ENCODE data around the gene NUDCD3. TPM values are rescaled to one million over a fixed set of nuclear protein-coding genes. Genes with fewer than 3 reads are reported as not detected.

Gene NUDCD3
- polyA plus RNA-seq, 1 donor: 68.3 TPM

- H3K27ac ChIP-seq (ENCODE audit: low read length): peak overlapping the region; percentile 56
- peaks cover 5% of the 10 kb centered on the region for H3K9me3 ChIP-seq (ENCODE audit: control insufficient read depth, low read depth, low read length)
- peaks cover 48% of the 10 kb centered on the region for H3K4me1 ChIP-seq (ENCODE audit: control insufficient read depth, insufficient read depth, low read length)
- peak in 1 of 2 donors; percentile 40 for DNase-seq
- no CpG with 5 or more reads among the region's 7 CpGs for WGBS (ENCODE audit: insufficient coverage, low lambda C conversion rate)
- no peak overlapping the region for H3K4me3 ChIP-seq (ENCODE audit: low read length)
- H3K36me3 ChIP-seq (ENCODE audit: control insufficient read depth, insufficient read depth, low read length): peaks cover 42% of the 10 kb centered on the region
- no peaks in the 10 kb centered on the region for H3K27me3 ChIP-seq (ENCODE audit: control insufficient read depth, insufficient read depth, low read length)
These were observed 44.0 kb upstream of the NUDCD3 start for GRCh38 chr7:44534501-44534900.

GRCh38 chr7:44534087-44534486 is 43.6 kb upstream of the NUDCD3 start:
- peaks cover 39% of the 10 kb centered on the region for H3K36me3 ChIP-seq (ENCODE audit: control insufficient read depth, insufficient read depth, low read length)
- peak overlapping the region; percentile 56 for H3K27ac ChIP-seq (ENCODE audit: low read length)
- no CpG with 5 or more reads among the region's 5 CpGs for WGBS (ENCODE audit: insufficient coverage, low lambda C conversion rate)

GRCh38 chr7:44533301-44534055 is 43.0 kb upstream of the NUDCD3 start:
- H3K9me3 ChIP-seq (ENCODE audit: control insufficient read depth, low read depth, low read length): peaks cover under 1% of the 10 kb centered on the region
- DNase-seq: no peak
- H3K4me3 ChIP-seq (ENCODE audit: low read length): no peak overlapping the region
- H3K4me1 ChIP-seq (ENCODE audit: control insufficient read depth, insufficient read depth, low read length): peaks cover 39% of the 10 kb centered on the region
- WGBS (ENCODE audit: insufficient coverage, low lambda C conversion rate): no CpG with 5 or more reads among the region's 8 CpGs
- H3K36me3 ChIP-seq (ENCODE audit: control insufficient read depth, insufficient read depth, low read length): peaks cover 40% of the 10 kb centered on the region
- H3K27ac ChIP-seq (ENCODE audit: low read length): peak overlapping the region; percentile 56
- no peaks in the 10 kb centered on the region for H3K27me3 ChIP-seq (ENCODE audit: control insufficient read depth, insufficient read depth, low read length)

More at GRCh38 chr7:44534087-44534486, 43.6 kb upstream of the NUDCD3 start:
- Histone ChIP-seq H3K9me3 (ENCODE audit: control insufficient read depth, low read depth, low read length) (peaks cover 3% of the 10 kb centered on the region), H3K4me3 (ENCODE audit: low read length) (no peak overlapping the region), H3K27me3 (ENCODE audit: control insufficient read depth, insufficient read depth, low read length) (no peaks in the 10 kb centered on the region), H3K4me1 (ENCODE audit: control insufficient read depth, insufficient read depth, low read length) (peaks cover 44% of the 10 kb centered on the region)
- DNase-seq: peak in 1 of 2 donors; percentile 43

- peaks cover 7% of the 10 kb centered on the region for H3K9me3 ChIP-seq (ENCODE audit: control insufficient read depth, low read depth, low read length)
- peaks cover 26% of the 10 kb centered on the region for H3K4me1 ChIP-seq (ENCODE audit: control insufficient read depth, insufficient read depth, low read length)
- no CpG with 5 or more reads among the region's 17 CpGs for WGBS (ENCODE audit: insufficient coverage, low lambda C conversion rate)
- H3K4me3 ChIP-seq (ENCODE audit: low read length): no peak overlapping the region
- H3K27ac ChIP-seq (ENCODE audit: low read length): no peak overlapping the region
- DNase-seq: no peak
- peaks cover 50% of the 10 kb centered on the region for H3K36me3 ChIP-seq (ENCODE audit: control insufficient read depth, insufficient read depth, low read length)
- no peaks in the 10 kb centered on the region for H3K27me3 ChIP-seq (ENCODE audit: control insufficient read depth, insufficient read depth, low read length)
These were observed 41.2 kb upstream of the NUDCD3 start for GRCh38 chr7:44531421-44532380.

- peaks cover 12% of the 10 kb centered on the region for H3K9me3 ChIP-seq (ENCODE audit: control insufficient read depth, low read depth, low read length)
- no CpG with 5 or more reads among the region's 10 CpGs for WGBS (ENCODE audit: insufficient coverage, low lambda C conversion rate)
- H3K4me1 ChIP-seq (ENCODE audit: control insufficient read depth, insufficient read depth, low read length): peaks cover 19% of the 10 kb centered on the region
- H3K4me3 ChIP-seq (ENCODE audit: low read length): no peak overlapping the region
- no peaks in the 10 kb centered on the region for H3K27me3 ChIP-seq (ENCODE audit: control insufficient read depth, insufficient read depth, low read length)
- peaks cover 56% of the 10 kb centered on the region for H3K36me3 ChIP-seq (ENCODE audit: control insufficient read depth, insufficient read depth, low read length)
- no peak overlapping the region for H3K27ac ChIP-seq (ENCODE audit: low read length)
- DNase-seq: no peak
These were observed 40.5 kb upstream of the NUDCD3 start for GRCh38 chr7:44530990-44531389.

- Histone ChIP-seq H3K27me3 (ENCODE audit: control insufficient read depth, insufficient read depth, low read length) (no peaks in the 10 kb centered on the region), H3K36me3 (ENCODE audit: control insufficient read depth, insufficient read depth, low read length) (peaks cover 43% of the 10 kb centered on the region), H3K9me3 (ENCODE audit: control insufficient read depth, low read depth, low read length) (peaks cover 24% of the 10 kb centered on the region), H3K4me3 (ENCODE audit: low read length) (no peak overlapping the region), H3K27ac (ENCODE audit: low read length) (no peak overlapping the region), H3K4me1 (ENCODE audit: control insufficient read depth, insufficient read depth, low read length) (no peaks in the 10 kb centered on the region)
- WGBS (ENCODE audit: insufficient coverage, low lambda C conversion rate): 82% methylated on average over 1 of the region's 3 CpGs
- no peak for DNase-seq
These were observed 34.4 kb upstream of the NUDCD3 start for GRCh38 chr7:44524811-44525388.

- peaks cover 45% of the 10 kb centered on the region for H3K36me3 ChIP-seq (ENCODE audit: control insufficient read depth, insufficient read depth, low read length)
- no peaks in the 10 kb centered on the region for H3K4me1 ChIP-seq (ENCODE audit: control insufficient read depth, insufficient read depth, low read length)
- WGBS (ENCODE audit: insufficient coverage, low lambda C conversion rate): no CpG with 5 or more reads among the region's 3 CpGs
These were observed 31.9 kb upstream of the NUDCD3 start for GRCh38 chr7:44522315-44522714.

GRCh38 chr7:44521347-44522095 is 31.1 kb upstream of the NUDCD3 start:
- no peak for DNase-seq
- WGBS (ENCODE audit: insufficient coverage, low lambda C conversion rate): no CpG with 5 or more reads among the region's 15 CpGs

More at GRCh38 chr7:44522315-44522714, 31.9 kb upstream of the NUDCD3 start:
- Histone ChIP-seq H3K27ac (ENCODE audit: low read length) (no peak overlapping the region), H3K27me3 (ENCODE audit: control insufficient read depth, insufficient read depth, low read length) (no peaks in the 10 kb centered on the region), H3K4me3 (ENCODE audit: low read length) (no peak overlapping the region), H3K9me3 (ENCODE audit: control insufficient read depth, low read depth, low read length) (peaks cover 17% of the 10 kb centered on the region)
- DNase-seq: no peak

GRCh38 chr7:44520574-44520973 is 30.1 kb upstream of the NUDCD3 start:
- Histone ChIP-seq H3K4me1 (ENCODE audit: control insufficient read depth, insufficient read depth, low read length) (no peaks in the 10 kb centered on the region), H3K27ac (ENCODE audit: low read length) (no peak overlapping the region), H3K27me3 (ENCODE audit: control insufficient read depth, insufficient read depth, low read length) (no peaks in the 10 kb centered on the region), H3K4me3 (ENCODE audit: low read length) (no peak overlapping the region), H3K36me3 (ENCODE audit: control insufficient read depth, insufficient read depth, low read length) (peaks cover 57% of the 10 kb centered on the region), H3K9me3 (ENCODE audit: control insufficient read depth, low read depth, low read length) (peaks cover 10% of the 10 kb centered on the region)
- WGBS (ENCODE audit: insufficient coverage, low lambda C conversion rate): 90% methylated on average over 2 of the region's 5 CpGs
- no peak for DNase-seq

More at GRCh38 chr7:44521347-44522095, 31.1 kb upstream of the NUDCD3 start:
- H3K4me1 ChIP-seq (ENCODE audit: control insufficient read depth, insufficient read depth, low read length): no peaks in the 10 kb centered on the region
- H3K4me3 ChIP-seq (ENCODE audit: low read length): no peak overlapping the region
- H3K9me3 ChIP-seq (ENCODE audit: control insufficient read depth, low read depth, low read length): peaks cover 17% of the 10 kb centered on the region
- no peak overlapping the region for H3K27ac ChIP-seq (ENCODE audit: low read length)
- H3K36me3 ChIP-seq (ENCODE audit: control insufficient read depth, insufficient read depth, low read length): peaks cover 53% of the 10 kb centered on the region
- no peaks in the 10 kb centered on the region for H3K27me3 ChIP-seq (ENCODE audit: control insufficient read depth, insufficient read depth, low read length)
